Non-pigmented ciliary epithelial cell (primary cell): ENCODE measurements around the gene B4GALNT3.

ENCODE experiments used
- DNase-seq: peaks from one replicate; pipeline ENCODE4 v3.0.0-alpha.2; 2010; ENCODE audit warnings: low read depth

Gene B4GALNT3

DNA sequence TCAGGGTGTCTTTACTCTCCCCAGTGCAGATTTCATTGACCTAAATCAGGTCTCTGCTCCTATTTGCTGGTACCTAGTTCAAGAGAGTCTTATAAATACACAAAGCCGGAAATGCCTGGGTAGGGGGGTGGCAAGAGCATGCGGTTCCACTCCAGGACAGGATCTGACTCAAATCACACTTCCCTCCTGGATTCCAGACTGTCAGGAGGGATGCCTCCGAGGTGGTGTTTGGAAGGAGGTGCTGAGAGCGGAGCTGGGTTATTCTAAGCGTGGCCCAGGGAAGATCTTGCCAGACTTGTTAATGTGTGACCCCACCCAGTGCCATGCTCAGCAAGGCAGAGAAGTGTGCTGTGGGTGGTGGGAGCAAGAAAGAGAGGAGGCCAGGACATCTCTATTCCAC lies 49.8 kb downstream of the B4GALNT3 start:
- DNase-seq: no peak

- no peak for DNase-seq
Measured at GRCh38 chr12:510071-510825, 50.5 kb downstream of the B4GALNT3 start.

DNA sequence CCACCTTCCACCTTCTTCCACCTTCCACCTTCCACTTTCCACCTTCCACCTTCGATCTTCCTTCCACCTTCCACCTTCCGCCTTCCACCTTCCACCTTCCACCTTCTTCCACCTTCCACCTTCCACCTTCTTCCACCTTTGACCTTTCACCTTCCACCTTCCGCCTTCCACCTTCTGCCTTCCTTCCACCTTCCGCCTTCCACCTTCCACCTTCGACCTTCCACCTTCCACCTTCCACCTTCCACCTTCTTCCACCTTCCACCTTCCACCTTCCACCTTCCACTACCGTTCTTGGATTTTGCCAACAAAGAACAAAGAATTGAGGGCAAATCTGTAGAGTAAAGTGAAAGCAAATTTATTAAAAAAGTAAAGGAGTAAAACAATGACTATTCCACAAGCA lies 53.2 kb downstream of the B4GALNT3 start:
- DNase-seq: no peak

- DNase-seq: no peak
Measured at GRCh38 chr12:513446-513845, 53.7 kb downstream of the B4GALNT3 start.

DNA sequence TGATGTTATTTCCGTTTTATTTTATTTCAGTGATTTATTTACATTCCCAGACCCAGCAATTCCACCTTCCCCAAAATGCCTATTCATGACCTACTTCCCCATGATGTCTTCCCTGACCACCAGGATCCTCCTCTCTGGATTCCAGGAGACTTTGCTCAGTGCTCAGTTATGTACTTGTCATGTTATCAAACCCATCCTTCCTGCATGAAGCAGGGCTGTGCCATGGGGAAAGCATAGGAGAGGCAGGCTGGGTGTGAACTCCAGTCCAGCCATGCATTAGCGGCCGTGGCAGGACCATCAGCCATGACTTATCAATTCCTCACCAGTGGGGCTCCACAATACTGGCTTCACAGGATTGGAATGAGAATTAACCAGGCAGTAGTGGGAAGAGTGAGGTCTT lies 57.8 kb downstream of the B4GALNT3 start:
- DNase-seq: no peak

DNA sequence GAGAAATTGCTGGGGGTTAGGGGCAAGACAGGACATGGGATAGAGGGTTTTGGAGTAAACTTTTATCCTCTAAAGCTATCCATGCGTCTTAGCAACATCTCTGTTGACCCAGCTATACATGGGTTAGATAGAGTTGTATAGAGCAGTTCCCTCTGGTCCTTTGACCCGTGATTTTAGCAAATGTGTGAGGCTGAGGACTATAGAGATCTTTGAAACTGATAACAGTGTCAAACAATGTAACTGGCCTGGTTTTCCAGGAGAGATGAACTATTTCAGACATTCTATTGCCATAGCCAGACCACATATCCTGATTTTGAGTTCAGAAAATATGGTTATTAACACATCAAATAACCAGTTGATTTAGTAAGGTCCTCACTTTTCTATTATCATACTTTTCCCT lies 60.4 kb downstream of the B4GALNT3 start:
- no peak for DNase-seq

GRCh38 chr12:522692-523378 lies 63.1 kb downstream of the B4GALNT3 start:
- DNase-seq: no peak

- DNase-seq: no peak
Measured at GRCh38 chr12:524167-524951, 64.6 kb downstream of the B4GALNT3 start.

DNA sequence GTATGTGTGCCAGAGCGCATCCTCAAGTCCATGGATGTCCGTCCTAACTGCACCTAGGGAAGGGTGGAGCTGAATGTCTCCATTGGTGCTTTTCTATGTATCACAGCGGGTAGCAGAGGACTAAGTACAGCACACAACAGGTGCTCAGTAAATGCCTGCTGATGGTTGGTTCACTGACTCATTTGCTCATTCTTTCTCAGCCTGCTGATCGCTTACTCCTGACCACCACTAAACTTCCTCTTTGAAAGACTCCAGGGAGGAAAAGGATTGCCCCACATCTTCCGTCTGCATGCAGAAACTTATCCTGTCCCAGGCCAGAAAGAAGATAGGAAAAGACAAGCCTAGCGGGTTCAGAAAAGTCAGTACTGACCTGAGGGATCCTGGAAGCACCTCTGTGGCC lies 66.3 kb downstream of the B4GALNT3 start:
- no peak for DNase-seq

DNA sequence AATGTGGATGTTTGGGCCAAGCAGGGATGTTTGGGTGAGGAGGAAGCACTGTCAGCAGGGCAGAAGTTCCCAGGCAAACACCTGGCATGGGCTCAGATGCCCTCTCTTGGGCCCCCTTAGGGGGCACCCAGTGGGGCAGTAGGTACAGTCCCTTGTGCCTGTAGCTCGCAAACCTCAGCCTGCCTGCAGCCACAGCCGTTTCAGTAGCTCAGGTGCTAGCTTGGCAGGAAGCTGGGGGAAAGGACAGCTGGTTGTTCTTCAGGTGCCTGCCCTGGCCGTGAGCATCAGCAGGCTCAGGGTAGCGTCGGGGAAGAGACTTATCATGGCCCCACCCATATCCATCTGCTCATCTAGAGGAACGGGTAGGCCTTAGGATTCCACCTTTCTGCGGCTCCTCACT lies 67.5 kb downstream of the B4GALNT3 start:
- DNase-seq: no peak

DNA sequence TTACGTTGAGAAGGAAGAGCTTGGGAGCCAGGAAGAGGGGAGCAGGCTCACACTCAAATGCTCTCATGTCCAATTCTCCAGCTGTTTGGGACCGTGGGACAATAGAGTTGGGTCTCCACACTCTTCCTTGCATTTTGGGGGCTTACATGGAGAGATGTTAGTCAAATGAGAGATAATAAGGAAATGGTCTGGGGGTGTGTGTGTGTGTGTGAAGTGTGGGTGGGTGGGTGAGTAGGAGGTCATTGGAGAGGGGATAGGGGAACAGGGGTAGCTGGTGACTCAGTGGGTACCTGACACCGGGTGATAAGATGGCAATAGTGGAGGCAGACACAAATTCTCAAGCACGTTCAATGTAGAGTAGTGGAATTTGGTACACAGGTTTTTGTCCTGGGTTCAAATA lies 68.0 kb downstream of the B4GALNT3 start:
- no peak for DNase-seq

- no peak for DNase-seq
Measured at GRCh38 chr12:530308-530707, 70.6 kb downstream of the B4GALNT3 start.

GRCh38 chr12:530821-531220 lies 71.1 kb downstream of the B4GALNT3 start:
- no peak for DNase-seq

DNA sequence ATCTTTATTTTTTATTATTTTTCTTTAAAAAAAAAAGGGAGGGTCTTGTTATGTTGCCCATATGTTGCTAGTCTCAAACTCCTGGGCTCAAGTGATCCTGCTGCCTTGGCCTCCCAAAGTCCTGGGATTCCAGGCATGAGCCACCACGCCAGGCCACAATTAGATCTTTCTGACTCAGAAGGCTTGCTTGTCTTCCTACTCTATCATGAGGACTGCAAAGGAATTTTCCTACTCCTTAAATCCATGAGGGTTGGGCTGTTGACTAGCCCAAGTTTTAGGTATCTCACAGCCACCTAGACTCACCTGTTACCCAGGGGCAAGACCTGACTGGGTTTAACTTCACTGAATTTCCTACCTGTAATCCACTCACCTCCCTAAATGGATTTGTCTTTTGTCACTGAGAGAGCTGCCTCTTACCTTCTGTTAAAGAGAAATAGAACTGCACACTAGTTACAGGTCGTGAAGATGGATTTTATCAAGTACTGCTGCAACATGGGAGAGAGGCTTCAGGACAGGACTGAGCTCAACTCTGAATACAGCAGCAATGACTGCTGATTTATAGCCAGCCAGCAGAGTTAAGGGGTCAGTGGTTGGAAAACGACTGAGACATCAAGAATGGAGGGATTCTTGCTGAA lies 72.3 kb downstream of the B4GALNT3 start:
- no peak for DNase-seq

DNA sequence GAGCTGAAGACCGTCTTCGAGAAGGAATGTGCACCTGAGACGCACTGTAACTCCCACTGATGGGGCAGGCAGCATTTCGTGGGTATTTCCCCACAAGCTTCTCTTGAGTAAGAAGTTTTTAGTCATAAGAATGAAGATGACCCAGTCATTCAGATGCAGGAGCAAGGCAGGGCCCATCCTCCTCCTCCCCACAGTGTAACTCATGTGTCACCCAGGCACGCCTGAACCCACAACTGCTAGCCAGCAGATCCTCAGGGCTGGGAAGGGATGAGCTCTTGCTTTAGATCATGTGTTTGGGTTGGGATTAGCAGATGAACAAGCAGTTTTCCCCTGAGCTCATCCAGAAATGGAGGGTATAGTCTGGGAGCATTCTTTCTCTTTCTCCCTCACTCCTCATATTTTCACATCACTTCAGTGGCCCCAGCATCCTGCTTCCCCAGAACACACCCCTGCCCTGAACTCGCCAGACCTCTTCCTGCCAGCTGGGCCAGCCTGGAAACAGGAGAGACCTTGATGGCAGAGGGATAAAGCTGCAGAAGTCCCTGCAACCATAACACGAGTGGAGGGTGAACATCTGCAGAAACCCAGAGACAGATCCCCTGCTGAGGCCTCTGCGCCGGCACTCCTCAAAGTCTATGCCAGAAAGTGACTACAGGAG lies 73.3 kb downstream of the B4GALNT3 start:
- DNase-seq: no peak

DNA sequence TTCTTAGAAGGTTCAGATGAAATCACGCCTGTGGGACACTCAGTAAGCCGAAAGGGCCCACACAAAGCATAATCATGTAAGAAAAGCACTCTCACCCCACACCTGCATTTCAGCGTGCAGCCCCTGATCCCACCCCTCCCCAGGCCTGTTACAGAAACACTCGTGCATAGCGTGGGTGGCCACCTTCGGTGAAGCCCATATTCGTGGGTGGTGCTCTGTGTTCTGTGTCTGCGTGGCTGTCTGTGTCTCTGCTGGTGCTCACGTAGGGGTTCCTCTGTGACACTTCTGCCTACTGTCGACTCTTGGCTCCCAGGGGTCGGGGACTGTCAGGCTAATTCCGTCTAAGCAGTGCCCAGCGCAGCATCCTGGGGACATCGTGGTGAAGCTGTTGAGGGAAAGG lies 74.0 kb downstream of the B4GALNT3 start:
- DNase-seq: no peak

DNA sequence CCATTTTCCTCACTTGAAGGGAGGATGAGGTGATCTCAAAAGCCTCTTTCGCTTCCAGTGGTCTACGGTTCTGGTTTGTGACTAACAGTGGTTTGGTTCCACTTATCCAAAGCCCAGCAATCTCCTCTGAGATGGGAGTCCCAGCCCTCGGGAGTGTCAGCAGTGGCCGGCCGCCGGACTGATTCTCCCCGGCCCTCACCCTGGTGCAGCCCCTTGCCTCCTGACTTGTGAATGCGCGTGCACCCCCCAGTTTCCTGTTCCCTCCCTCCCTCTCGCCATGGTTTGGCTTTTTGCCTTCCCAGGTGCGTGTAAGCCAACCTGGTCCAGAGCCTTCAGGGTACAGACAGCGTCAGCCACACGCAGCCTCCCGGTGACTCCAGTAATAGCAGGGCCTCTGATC lies 74.5 kb downstream of the B4GALNT3 start:
- no peak for DNase-seq

DNA sequence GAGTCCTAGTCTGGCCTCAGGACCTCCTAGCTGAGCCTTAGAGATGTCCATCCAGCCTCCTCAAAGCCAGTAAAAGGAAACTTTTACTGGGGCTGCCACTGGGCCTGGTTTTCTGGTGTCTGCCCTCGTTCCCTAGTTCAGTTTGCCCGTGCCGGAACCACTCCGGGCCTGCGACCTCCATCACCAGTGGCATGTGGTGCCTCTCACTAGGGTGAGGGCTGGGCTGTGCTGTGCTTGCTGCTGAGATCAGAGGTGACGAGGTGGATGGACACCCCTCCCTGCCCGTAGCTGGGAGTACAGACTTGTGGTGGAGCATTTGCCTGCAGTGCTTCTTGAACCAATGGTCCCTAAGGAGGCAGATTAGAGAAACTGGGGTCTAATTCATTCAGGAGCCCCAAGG lies 75.7 kb downstream of the B4GALNT3 start:
- DNase-seq: no peak

DNA sequence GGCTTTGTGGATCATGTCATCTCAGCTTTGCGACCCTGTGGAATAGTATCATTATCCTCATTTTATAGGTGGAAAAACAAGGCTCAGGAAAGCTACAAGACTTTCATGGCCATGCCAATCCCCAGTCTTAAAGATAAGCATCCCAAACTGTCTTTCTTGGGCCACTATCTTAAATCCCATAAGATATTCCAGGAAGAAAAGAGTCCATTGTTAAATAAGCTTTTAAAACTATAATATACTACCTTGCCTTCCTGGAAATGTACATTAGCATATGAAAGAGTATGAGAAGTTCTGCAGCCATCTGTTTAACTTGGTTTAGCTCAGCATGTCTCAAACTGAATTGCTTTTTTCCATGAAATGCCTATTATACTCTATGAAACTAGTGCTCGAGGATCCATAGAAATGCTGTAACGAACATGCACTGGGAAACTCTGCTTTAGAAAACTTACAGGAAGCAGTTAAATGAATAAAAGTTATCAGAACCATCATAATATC lies 77.1 kb downstream of the B4GALNT3 start:
- no peak for DNase-seq

DNA sequence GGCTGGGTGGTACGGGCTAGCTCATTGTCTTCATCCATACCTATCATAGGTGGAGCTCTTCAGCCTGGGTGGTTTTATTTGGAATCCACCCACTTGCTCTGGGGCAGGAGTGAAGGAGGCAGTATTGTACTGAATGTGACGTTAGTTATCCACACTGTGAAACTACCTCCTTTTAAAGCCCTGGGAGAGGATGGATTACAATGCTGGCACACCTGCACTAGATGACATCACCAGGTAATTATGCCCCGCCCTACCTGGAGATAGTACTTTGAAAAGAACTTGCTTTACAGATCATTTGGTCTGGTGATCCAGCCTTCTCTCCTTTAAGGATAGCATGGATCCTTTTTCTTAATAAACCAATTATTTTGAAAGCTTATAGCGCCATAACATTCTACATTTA lies 78.0 kb downstream of the B4GALNT3 start:
- DNase-seq: no peak

DNA sequence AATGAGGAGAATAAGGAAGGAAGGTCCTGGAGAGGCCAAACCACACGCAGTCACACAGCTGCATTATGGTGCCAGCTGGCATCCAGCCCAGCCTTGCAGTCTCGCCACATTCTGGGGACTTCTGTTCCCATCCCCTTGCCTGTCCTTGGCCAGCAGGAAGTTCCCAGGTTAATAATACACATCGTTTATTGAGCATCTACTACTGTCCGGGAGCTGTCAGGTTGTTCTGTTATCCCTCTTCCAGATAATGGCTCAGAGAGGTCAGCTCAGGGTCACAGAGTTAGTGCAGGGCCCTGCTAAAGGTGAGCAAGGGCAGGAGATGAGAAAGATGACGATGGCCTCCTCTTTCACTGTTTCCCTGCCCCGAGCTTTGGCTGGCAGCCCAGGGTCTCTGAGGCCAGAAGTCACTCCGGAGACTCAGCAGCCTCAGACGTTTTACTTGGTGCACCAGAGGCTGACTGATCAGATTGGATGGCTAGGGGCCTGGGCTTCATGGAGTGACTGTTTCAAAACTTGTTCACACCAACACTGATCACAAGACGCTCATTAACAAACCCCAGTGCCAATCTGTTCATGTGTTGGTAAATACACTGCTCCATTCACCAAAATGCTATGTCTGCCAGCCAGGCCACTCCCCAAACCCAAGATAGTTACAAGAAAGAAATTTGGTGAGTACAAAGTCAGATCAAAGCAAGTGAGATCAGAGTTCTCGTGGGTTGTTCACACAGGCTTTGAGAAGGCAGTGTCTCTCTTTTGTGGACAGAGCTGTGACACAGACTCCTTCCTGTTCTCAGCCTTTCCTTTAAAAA lies 79.2 kb downstream of the B4GALNT3 start:
- no peak for DNase-seq
